ENCODE data around the gene PARVA.

PARVA gene

GRCh38 chr11:12433571-12434324 is 56.4 kb downstream of the PARVA start:
- DNase-seq: no peak

GRCh38 chr11:12434325-12434654 is 56.9 kb downstream of the PARVA start:
- DNase-seq: peak in 2 of 3 donors; percentile 5 to 7

GRCh38 chr11:12435264-12435663 is 57.9 kb downstream of the PARVA start:
- DNase-seq: no peak

- DNase-seq: no peak
Observed at GRCh38 chr11:12436266-12436665, 58.9 kb downstream of the PARVA start.

GRCh38 chr11:12438291-12438690 is 60.9 kb downstream of the PARVA start:
- no peak for DNase-seq

GRCh38 chr11:12439615-12440014 is 62.2 kb downstream of the PARVA start:
- DNase-seq: no peak

GRCh38 chr11:12440565-12440964 is 63.2 kb downstream of the PARVA start:
- DNase-seq: no peak

GRCh38 chr11:12441231-12441861 is 64.0 kb downstream of the PARVA start:
- no peak for DNase-seq

GRCh38 chr11:12444601-12445000 is 67.2 kb downstream of the PARVA start:
- DNase-seq: no peak

GRCh38 chr11:12445001-12445400 is 67.6 kb downstream of the PARVA start:
- no peak for DNase-seq

GRCh38 chr11:12446863-12447262 is 69.5 kb downstream of the PARVA start:
- no peak for DNase-seq

GRCh38 chr11:12448131-12448939 is 71.0 kb downstream of the PARVA start:
- DNase-seq: no peak

- DNase-seq: no peak
Observed at GRCh38 chr11:12449961-12450715, 72.8 kb downstream of the PARVA start.

- no peak for DNase-seq
Observed at GRCh38 chr11:12451179-12451814, 73.9 kb downstream of the PARVA start.

- no peak for DNase-seq
Observed at GRCh38 chr11:12453243-12453642, 75.9 kb downstream of the PARVA start.

- DNase-seq: no peak
Observed at GRCh38 chr11:12454782-12455181, 77.4 kb downstream of the PARVA start.

GRCh38 chr11:12455938-12456337 is 78.6 kb downstream of the PARVA start:
- no peak for DNase-seq

GRCh38 chr11:12456651-12457579 is 79.5 kb downstream of the PARVA start:
- DNase-seq: no peak

- DNase-seq: no peak
Observed at GRCh38 chr11:12458042-12458441, 80.7 kb downstream of the PARVA start.

- no peak for DNase-seq
Observed at GRCh38 chr11:12459374-12459773, 82.0 kb downstream of the PARVA start.

GRCh38 chr11:12459865-12460444 is 82.6 kb downstream of the PARVA start:
- DNase-seq: no peak

Data from suppressor macrophage treated with lipopolysaccharide for 1 hour (primary cell).